Activated naive CD4-positive, alpha-beta T cell treated with anti-CD3 and anti-CD28 coated beads for 36 hours (primary cell): ENCODE results near the gene NUP205. TPM values are rescaled to one million over a fixed set of nuclear protein-coding genes. Genes with fewer than 3 reads are reported as not detected.

Source experiments
- CTCF ChIA-PET: fragments of 350-600 bp; sonication (Branson Sonifier 250); formaldehyde crosslinking; loops from one replicate; lab custom pipeline; 2021; ENCODE audit warnings: antibody characterized with exemption; lab: Charles Lee
- DNase-seq: peaks from one replicate; pipeline ENCODE4 v3.0.0-alpha.2; 2020
- H3K27ac Mint-ChIP-seq: one replicate; pipeline ENCODE4 v1.8.0; 2021; ENCODE audit warnings: mild to moderate bottlenecking, mixed read lengths
- H3K27me3 Mint-ChIP-seq: one replicate; pipeline ENCODE4 v1.8.0; 2021; ENCODE audit warnings: low read depth, mixed read lengths
- H3K36me3 Mint-ChIP-seq: one replicate; pipeline ENCODE4 v1.8.0; 2021; ENCODE audit warnings: low read depth, mixed read lengths
- H3K4me1 Mint-ChIP-seq: one replicate; pipeline ENCODE4 v1.8.0; 2021; ENCODE audit warnings: low read depth, mixed read lengths
- H3K4me3 Mint-ChIP-seq: one replicate; pipeline ENCODE4 v1.8.0; 2021; ENCODE audit warnings: mild to moderate bottlenecking, moderate library complexity, mixed read lengths
- H3K9me3 Mint-ChIP-seq: one replicate; pipeline ENCODE4 v1.8.0; 2021; ENCODE audit warnings: mixed read lengths
- intact Hi-C: fragments of 100-400 bp; cut with micrococcal nuclease; formaldehyde crosslinking; loops from one replicate; pipeline ENCODE4 v1.15.1; 2023
- total RNA-seq, 2 experiments: library from RNA; stranded (reverse); gene quantifications; one replicate each; pipeline ENCODE4 v1.2.3, GENCODE V29; 2021

Gene NUP205
- total RNA-seq: 100 to 1,000 TPM; 155 to 162 TPM

GRCh38 chr7:135557455-135558336 is at the start of gene NUP205:
Gene NUP205, plus strand, starts transcription at chr7:135557917. Its CDS starts 28 bp downstream, at chr7:135557945.
- Mint-ChIP-seq H3K27me3 (no peaks in the 10 kb centered on the region), H3K4me1 (peaks cover 24% of the 10 kb centered on the region), H3K4me3 (no peak within 1 kb of the TSS), H3K36me3 (peaks cover 11% of the 10 kb centered on the region), H3K9me3 (no peaks in the 10 kb centered on the region), H3K27ac (no peak within 1 kb of the TSS)
- CTCF ChIA-PET: interaction anchor here (1.2 to 2.5 kb wide), 7 partner anchors 15 to 283 kb away, joined by 3 to 9 read pairs (median 4); no protein-coding TSS in a partner anchor
- intact Hi-C loops: loop anchor here (1.0 to 5.0 kb wide), 11 partner anchors 47 to 1100 kb away; partner anchors contain the start of genes AGBL3, AKR1B1, BPGM and CNOT4
- DNase-seq: peak; percentile 75

- intact Hi-C loops: loop anchor here (1.0 to 2.0 kb wide), 2 partner anchors 9 to 1192 kb away; partner anchors contain the start of gene SLC35B4
- Mint-ChIP-seq H3K27ac (no peak overlapping the region), H3K4me1 (peaks cover 26% of the 10 kb centered on the region), H3K4me3 (no peak overlapping the region), H3K36me3 (no peaks in the 10 kb centered on the region), H3K9me3 (no peaks in the 10 kb centered on the region), H3K27me3 (no peaks in the 10 kb centered on the region)
- DNase-seq: peak; percentile 39
- CTCF ChIA-PET: interaction anchor here (0.7 to 1.4 kb wide), 2 partner anchors 9 to 230 kb away, joined by 3 to 4 read pairs; no protein-coding TSS in a partner anchor
Measured at GRCh38 chr7:135508883-135509588, 48.7 kb upstream of the NUP205 start.

GRCh38 chr7:135509589-135509838 is 48.2 kb upstream of the NUP205 start:
- no peak overlapping the region for H3K4me3 Mint-ChIP-seq
- no peaks in the 10 kb centered on the region for H3K36me3 Mint-ChIP-seq
- no peaks in the 10 kb centered on the region for H3K27me3 Mint-ChIP-seq
- intact Hi-C loops: loop anchor here (1.0 to 2.0 kb wide), 2 partner anchors 9 to 1193 kb away; partner anchors contain the start of gene SLC35B4
- H3K9me3 Mint-ChIP-seq: no peaks in the 10 kb centered on the region
- H3K4me1 Mint-ChIP-seq: peaks cover 25% of the 10 kb centered on the region
- H3K27ac Mint-ChIP-seq: no peak overlapping the region
- no peak for DNase-seq
- CTCF ChIA-PET: interaction anchor here (0.7 to 1.4 kb wide), 2 partner anchors 9 to 231 kb away, joined by 3 to 4 read pairs; no protein-coding TSS in a partner anchor

GRCh38 chr7:135509839-135510591 is 47.7 kb upstream of the NUP205 start, which contains the start of gene CNOT4:
Gene CNOT4, minus strand, starts transcription at chr7:135510102. Its CDS starts 71,771 bp downstream, at chr7:135438331.
- CTCF ChIA-PET: interaction anchor here (1.2 to 1.4 kb wide), 3 partner anchors 10 to 230 kb away, joined by 3 to 4 read pairs (median 3); no protein-coding TSS in a partner anchor
- Mint-ChIP-seq H3K4me3 (no peak within 1 kb of the TSS), H3K4me1 (peaks cover 23% of the 10 kb centered on the region), H3K36me3 (no peaks in the 10 kb centered on the region), H3K27me3 (no peaks in the 10 kb centered on the region), H3K27ac (no peak within 1 kb of the TSS), H3K9me3 (no peaks in the 10 kb centered on the region)
- intact Hi-C loops: loop anchor here (1.0 to 5.0 kb wide), 13 partner anchors 10 to 1193 kb away; partner anchors contain the start of genes AGBL3, BPGM, MTPN and NUP205
- DNase-seq: peak; percentile 97

- CTCF ChIA-PET: interaction anchor here (1.2 to 1.4 kb wide), 3 partner anchors 10 to 231 kb away, joined by 3 to 4 read pairs (median 3); no protein-coding TSS in a partner anchor
- peak; percentile 29 for DNase-seq
- Mint-ChIP-seq H3K27me3 (no peaks in the 10 kb centered on the region), H3K27ac (no peak overlapping the region), H3K36me3 (no peaks in the 10 kb centered on the region), H3K4me3 (no peak overlapping the region), H3K9me3 (no peaks in the 10 kb centered on the region), H3K4me1 (peaks cover 22% of the 10 kb centered on the region)
- intact Hi-C loops: loop anchor here (1.0 to 5.0 kb wide), 12 partner anchors 47 to 864 kb away; partner anchors contain the start of genes AGBL3, BPGM, MTPN and NUP205
Measured at GRCh38 chr7:135510592-135511183, 47.0 kb upstream of the NUP205 start.

- DNase-seq: peak; percentile 44
- Mint-ChIP-seq H3K4me3 (no peak overlapping the region), H3K27ac (no peak overlapping the region), H3K36me3 (no peaks in the 10 kb centered on the region), H3K4me1 (peaks cover 11% of the 10 kb centered on the region), H3K9me3 (no peaks in the 10 kb centered on the region), H3K27me3 (no peaks in the 10 kb centered on the region)
- intact Hi-C loops: loop anchor here (1.0 to 5.0 kb wide), 3 partner anchors 133 to 365 kb away; partner anchors contain the start of gene TMEM140
- CTCF ChIA-PET: interaction anchor here (1.0 kb wide), 1 partner anchor 132 kb away, joined by 3 read pairs; no protein-coding TSS in a partner anchor
Measured at GRCh38 chr7:135512135-135512887, 45.4 kb upstream of the NUP205 start.

GRCh38 chr7:135514856-135515255 is 42.9 kb upstream of the NUP205 start:
- H3K36me3 Mint-ChIP-seq: no peaks in the 10 kb centered on the region
- H3K27me3 Mint-ChIP-seq: no peaks in the 10 kb centered on the region
- no peak overlapping the region for H3K27ac Mint-ChIP-seq
- no peaks in the 10 kb centered on the region for H3K9me3 Mint-ChIP-seq
- H3K4me1 Mint-ChIP-seq: no peaks in the 10 kb centered on the region
- DNase-seq: no peak
- H3K4me3 Mint-ChIP-seq: no peak overlapping the region
- CTCF ChIA-PET: no interaction called here
- intact Hi-C loops: loop anchor here (5.0 kb wide), 2 partner anchors 282 to 368 kb away; partner anchors contain the start of gene TMEM140

- Mint-ChIP-seq H3K27ac (no peak overlapping the region), H3K4me1 (no peaks in the 10 kb centered on the region), H3K9me3 (no peaks in the 10 kb centered on the region), H3K4me3 (no peak overlapping the region), H3K36me3 (no peaks in the 10 kb centered on the region), H3K27me3 (no peaks in the 10 kb centered on the region)
- DNase-seq: no peak
- CTCF ChIA-PET: interaction anchor here (1.3 kb wide), 1 partner anchor 236 kb away, joined by 3 read pairs; no protein-coding TSS in a partner anchor
- intact Hi-C loops: no loop called here
Measured at GRCh38 chr7:135517060-135517459, 40.7 kb upstream of the NUP205 start.

- peaks cover 2% of the 10 kb centered on the region for H3K9me3 Mint-ChIP-seq
- H3K4me1 Mint-ChIP-seq: no peaks in the 10 kb centered on the region
- no peak overlapping the region for H3K4me3 Mint-ChIP-seq
- no peak overlapping the region for H3K27ac Mint-ChIP-seq
- no peak for DNase-seq
- no peaks in the 10 kb centered on the region for H3K36me3 Mint-ChIP-seq
- no peaks in the 10 kb centered on the region for H3K27me3 Mint-ChIP-seq
- CTCF ChIA-PET: no interaction called here
- intact Hi-C loops: no loop called here
Measured at GRCh38 chr7:135518748-135519147, 39.0 kb upstream of the NUP205 start.

- no peak overlapping the region for H3K27ac Mint-ChIP-seq
- H3K4me3 Mint-ChIP-seq: no peak overlapping the region
- H3K36me3 Mint-ChIP-seq: no peaks in the 10 kb centered on the region
- no peaks in the 10 kb centered on the region for H3K27me3 Mint-ChIP-seq
- CTCF ChIA-PET: interaction anchor here (0.6 kb wide), 2 partner anchors 12 to 193 kb away, joined by 3 read pairs; no protein-coding TSS in a partner anchor
- intact Hi-C loops: no loop called here
- no peak for DNase-seq
- peaks cover 2% of the 10 kb centered on the region for H3K9me3 Mint-ChIP-seq
- H3K4me1 Mint-ChIP-seq: no peaks in the 10 kb centered on the region
Measured at GRCh38 chr7:135519233-135519688, 38.5 kb upstream of the NUP205 start.
